Hippocampal formation (tissue), 2 donors: ENCODE measurements around the gene NOTCH2.
A peak's percentile ranks its signal among the peaks of the same experiment; 100 is the strongest.
"Not testable (repeated sequence)": the region's sequence is repeated elsewhere in the genome, so short reads cannot be mapped to it uniquely, and the experiment has no call there.

ENCODE experiments used
- DNase-seq, 2 donors: peaks; one replicate each; lab custom pipeline; 2025; lab: John Stamatoyannopoulos, UW

Gene NOTCH2

DNA sequence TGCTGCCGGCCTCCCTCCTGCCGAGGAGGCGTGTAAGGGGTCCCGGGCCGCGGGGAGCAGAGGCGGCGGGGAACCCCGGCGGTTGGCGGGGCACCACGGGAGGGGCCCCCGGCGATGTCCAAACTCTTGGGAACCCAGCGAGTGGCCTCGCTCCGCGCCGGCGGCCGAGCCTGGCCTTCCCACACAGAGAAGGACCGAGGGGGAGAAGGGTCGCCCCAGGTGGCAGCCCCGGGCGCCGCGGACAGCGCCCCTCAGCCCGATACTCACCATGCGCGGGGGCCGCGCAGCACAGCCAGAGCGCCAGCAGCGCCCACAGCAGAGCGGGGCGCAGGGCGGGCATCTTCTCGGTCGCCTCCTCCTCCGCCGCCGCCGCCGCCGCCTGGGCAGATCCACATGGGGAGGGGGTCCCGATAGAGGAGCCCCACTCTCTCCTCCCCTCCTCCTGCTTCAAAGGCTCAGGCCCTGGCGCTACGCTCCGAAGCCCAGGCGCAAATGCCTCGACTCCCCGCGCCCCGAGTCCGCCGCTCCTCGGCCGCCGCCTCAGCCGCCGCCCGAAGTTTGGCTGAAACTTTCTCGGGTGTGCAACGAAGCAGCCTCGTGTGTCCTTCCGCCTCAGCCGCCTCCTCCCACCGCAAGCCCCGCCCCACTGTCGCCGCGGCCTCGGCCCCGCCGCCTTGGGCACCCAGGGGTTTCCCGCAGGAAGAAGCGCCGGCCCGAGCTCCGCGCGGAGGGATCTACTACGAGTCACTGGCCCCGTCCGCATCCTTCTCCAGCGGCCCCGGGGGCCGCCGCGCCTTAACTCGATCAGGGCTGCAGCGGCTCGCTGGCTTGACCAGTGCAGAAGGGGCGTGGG, at the start of gene NOTCH2:
Gene NOTCH2 (minus strand): TSS at position 596 of the 853 bp plus-strand sequence. CDS start 256 bp downstream, at position 340.
- DNase-seq, result peak in 1 of 2 donors; percentile 2

- not testable (repeated sequence) for DNase-seq
These were observed 48.1 kb upstream of the NOTCH2 start for GRCh38 chr1:120117371-120118177.

GRCh38 chr1:120116094-120116493, 46.6 kb upstream of the NOTCH2 start:
- not testable (repeated sequence) for DNase-seq

- not testable (repeated sequence) for DNase-seq
These were observed 43.7 kb upstream of the NOTCH2 start for GRCh38 chr1:120113134-120113533.

GRCh38 chr1:120112212-120112611, 42.8 kb upstream of the NOTCH2 start:
- not testable (repeated sequence) for DNase-seq

DNA sequence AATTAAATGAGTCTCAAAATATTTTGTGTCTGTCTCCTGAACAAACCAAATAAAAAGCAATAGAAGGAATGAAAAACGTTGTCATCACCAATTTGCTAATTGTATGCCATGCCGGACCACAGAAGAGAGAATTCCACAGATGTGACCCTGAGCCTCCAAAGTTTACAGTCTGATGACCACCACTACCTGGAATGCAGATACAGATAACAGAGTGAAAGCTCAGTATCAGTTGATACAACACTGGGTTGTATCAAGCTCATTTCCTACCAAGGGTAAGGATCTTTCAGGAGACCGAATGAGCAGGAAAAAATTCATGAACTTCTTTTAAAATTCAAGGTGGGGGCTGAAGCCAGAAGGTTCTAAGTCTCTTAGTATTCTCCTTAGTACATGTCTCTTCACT, 42.3 kb upstream of the NOTCH2 start:
- DNase-seq, result not testable (repeated sequence)

GRCh38 chr1:120111008-120111407, 41.5 kb upstream of the NOTCH2 start:
- DNase-seq, result not testable (repeated sequence)

GRCh38 chr1:120109656-120110055, 40.2 kb upstream of the NOTCH2 start:
- not testable (repeated sequence) for DNase-seq

GRCh38 chr1:120109180-120109579, 39.7 kb upstream of the NOTCH2 start:
- not testable (repeated sequence) for DNase-seq

DNA sequence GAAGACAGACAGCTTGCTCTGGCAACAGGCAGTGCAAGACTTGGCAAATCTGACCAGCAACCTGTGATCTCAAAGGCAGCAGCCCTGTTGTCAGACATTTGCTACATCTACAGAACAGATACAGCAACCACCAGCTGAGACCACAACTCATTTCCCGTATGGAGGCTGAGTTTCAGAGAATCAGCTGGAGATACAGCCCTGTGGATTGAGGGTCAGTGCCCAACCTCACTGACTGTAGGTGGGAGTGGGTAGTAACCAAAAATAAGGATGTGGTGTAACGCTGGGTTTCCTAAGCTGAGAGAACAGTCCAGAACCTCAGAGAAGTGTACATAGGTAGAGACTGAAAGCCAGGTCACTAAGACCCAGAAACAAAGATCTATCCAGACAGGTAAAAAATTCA, 35.8 kb upstream of the NOTCH2 start:
- not testable (repeated sequence) for DNase-seq

DNA sequence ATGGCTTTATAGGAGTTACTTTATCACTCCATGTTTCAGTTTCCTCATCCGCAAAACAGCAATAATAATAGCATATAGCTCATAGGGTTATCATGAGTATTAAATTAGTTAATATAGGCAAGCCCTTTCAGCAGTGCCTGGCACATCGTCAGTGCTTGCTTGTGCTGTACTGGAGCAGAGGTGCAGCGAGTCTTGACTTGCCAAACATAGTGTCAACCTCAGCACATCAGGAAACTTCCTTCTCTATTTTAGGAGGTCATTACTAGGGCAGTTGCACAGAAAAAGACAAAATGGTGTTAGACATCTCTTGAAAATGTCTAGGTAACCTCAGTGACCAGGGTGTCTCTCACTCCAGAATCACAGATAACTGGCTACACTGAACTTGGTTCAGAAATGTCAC, 34.3 kb upstream of the NOTCH2 start:
- not testable (repeated sequence) for DNase-seq

GRCh38 chr1:120101593-120101992, 32.1 kb upstream of the NOTCH2 start:
- DNase-seq, result not testable (repeated sequence)

DNA sequence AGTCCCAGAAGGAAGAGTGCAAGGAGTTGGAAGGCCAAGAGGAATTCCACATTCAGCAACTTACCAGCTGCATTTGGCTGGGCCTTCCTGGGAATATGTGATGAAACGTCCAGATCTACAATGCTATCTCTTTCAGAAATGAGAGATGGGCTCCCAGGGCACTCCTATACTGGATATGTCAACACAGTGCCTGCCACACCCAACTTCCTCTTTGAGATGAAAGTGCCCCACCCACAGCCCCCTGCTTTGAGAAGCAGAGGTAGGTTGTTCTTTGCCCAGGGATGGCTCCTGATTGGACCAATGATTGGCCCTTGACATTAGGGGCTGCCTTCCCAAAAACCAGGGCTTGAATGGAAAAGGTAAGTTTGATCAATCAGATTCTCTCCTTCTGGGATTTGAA, 31.1 kb upstream of the NOTCH2 start:
- DNase-seq, result not testable (repeated sequence)

DNA sequence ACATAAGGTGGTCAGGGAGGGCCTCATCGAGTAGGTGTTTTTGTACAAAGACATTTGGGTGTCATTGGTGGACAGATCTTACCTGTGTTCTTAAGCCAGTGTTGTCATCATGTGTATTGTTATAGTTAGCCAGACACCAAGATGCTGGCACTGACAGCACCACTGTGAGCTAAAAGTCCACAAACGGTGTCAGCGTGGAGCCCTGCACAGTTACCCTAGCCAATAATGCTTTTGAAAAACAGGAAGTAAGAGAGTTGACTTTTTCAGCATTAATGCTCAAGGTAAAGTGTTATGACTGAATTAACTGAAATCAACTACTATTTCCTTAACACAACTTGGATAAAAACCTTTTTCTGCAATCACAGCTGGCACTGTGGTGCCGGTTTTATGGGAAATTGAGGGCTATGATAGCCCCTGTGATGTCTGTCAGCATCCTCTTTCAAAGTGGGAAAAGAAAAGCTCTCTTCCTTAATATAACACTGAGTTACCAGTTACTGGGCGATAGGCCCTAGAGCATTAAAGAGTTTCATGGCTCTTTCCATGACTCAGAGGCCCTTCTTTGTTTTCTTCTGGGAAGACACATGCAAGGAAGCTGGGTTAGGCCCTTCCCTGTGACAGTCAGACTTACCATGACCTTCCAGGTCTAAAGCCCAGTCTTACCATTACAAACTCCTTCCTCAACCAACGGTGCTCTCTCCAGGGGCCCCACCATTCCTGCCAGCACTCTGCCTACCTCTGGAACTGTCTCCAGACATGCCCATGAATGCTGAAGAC, 29.7 kb upstream of the NOTCH2 start:
- not testable (repeated sequence) for DNase-seq

DNA sequence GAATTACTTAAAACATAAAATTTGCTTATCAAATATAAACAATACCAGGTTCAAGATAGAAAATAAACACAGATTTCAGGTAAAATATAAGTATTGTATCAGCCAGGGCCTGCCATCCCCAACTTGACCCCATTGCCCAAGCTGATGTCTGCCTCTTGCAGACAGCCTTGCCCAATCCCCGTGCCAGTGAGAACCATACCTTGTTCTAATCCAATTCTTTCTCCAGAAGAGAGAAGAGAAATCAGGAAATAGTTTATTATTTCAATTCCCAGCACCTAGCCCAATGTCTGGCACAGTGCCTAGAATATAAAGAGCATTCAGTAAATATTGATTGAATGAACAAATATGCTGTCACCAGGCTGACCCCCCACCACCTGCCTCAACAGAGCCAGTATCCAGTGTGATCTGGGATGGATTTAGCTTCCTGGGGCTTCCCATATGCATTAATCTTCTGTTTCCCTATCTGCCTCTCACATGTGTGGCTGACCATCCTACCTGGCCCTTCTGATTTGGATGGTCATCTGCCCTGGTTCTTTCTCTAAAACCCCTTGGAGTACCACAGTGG, 27.6 kb upstream of the NOTCH2 start:
- DNase-seq, result not testable (repeated sequence)

DNA sequence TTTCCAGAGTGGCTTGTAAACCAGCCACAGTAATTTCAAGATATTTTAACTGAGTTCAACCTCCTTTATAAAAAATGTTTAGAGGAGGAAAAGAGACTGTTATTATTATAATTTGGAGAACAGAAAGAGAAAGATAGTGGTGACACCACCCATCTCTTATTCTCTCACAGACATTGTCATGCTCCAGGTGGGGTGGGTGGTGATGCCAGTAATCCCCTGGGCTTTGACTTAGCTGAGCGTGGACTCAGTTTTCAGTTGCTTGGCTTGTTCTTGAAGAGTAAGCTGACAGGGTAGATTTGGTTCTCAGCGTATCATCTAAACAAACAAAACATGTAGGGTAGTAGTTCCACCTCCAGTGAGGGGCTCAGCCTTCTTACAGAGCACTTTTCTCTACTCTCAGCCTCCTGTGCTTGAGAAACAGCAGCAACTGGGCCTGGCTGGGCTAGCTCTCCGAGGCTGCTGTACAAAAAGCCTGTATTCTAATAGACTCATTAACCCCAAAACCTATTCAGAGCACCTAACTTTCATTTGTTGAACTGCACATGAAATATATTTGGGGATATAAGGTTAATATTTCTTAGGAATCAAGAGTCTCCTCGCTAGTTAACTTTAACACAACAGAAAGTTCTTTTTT, 24.2 kb upstream of the NOTCH2 start:
- not testable (repeated sequence) for DNase-seq

DNA sequence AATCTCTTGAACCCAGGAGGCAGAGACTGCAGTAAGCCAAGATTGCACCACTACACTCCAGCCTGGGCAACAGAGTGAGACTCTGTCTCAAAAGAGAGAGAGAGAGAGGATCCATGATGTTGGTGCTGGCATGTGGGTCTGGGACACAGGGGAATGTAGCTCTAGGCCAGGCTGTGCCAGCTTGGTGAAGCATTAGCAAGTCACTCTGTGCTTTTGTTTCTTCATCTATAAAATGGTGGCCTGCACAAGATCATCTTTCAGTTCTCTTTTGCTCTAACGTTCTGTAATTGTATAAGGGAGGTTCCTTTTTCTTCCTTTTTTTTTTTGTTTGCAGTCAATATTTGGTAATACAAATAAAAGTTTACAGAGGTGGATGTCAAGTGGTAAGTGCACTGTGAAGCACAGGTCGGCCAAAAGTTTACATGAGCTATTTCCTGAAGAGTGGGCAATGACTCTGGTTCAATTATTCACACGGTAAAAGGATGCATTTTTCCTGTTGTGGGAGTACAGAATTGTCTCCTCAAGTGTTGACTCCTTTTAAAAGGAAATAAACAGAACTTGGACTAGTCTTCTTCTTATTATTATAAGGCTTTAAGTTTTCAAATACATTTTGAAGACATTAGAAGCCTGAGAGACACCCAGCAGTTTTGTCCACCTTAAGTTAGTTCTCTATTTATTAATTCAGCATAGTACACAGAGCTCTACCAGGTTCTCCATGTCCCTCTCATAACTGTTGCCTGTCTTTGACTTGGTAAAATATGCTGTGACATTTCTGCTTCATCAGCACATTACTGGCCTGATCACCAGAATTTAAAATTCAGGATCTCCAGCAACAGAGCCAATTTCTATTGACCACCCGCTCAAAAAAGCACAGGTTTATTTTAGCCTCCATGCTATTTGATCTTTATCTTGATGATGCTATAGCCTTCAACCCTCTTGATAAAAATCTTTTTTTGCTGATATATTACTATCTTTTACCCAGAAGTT, 23.1 kb upstream of the NOTCH2 start:
- not testable (repeated sequence) for DNase-seq

DNA sequence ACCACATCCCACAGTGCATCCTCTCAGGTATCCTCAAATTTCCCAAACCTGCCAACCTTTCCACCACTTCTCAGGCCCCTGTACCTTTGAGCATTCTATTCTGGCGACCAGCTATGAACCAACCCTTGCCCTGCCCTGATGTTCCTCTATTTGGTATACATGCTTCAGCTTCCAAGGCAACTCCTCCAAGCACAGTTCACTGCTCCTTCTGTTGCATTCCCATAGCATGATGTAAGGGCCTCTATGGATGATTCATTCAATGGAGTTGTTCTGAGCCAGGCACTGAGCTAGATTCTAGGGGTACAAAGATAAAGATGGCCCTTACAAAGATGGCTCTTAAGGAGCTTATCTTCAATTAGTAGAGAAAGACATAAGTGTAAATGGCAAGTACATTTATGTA, 21.4 kb upstream of the NOTCH2 start:
- DNase-seq, result not testable (repeated sequence)

- not testable (repeated sequence) for DNase-seq
These were observed 18.5 kb upstream of the NOTCH2 start for GRCh38 chr1:120087959-120088358.

DNA sequence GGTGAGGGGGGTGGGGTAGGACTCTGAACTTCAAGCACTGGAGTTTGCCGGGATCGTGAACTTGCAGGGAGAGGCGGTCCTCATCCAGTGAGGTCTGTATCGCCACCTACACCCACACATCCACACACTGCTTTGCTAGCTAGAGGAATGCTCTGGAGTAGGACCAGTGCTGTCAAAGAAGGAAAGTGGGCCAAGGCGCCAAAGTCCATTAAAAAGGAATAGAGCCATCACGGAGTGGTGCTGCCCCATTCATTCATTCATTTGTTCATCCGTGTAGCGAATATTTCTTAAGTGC, 405 bp upstream of the NOTCH2 start:
- DNase-seq, result not testable (repeated sequence)
